T47D (cell line): ENCODE results near the gene CFL1.

Experiments
- DNase-seq, 2 experiments: peaks; one replicate each; pipeline versions ENCODE4 v3.0.0 to v3.0.0-alpha.2; 2011 to 2012; ENCODE audit warnings: low read depth in 1 of 2, low spot score in 1 of 2
- JUND ChIP-seq: IDR thresholded peaks from 2 replicates; pipeline ENCODE4 v1.6.1; 2012; ENCODE audit warnings: low read depth
- in situ Hi-C: cut with HindIII; loops from 2 replicates; pipeline ENCODE4 v1.10.0; 2016; ENCODE audit warnings: low sequenced_read_pairs, low pct_unique_long_range_greater_than_20kb

The CFL1 gene

GRCh38 chr11:65862941-65863888, 5.2 kb upstream of the CFL1 start:
- TF ChIP-seq JUND: no peak
- in situ Hi-C loops: no loop called here
- no peak for DNase-seq

- no peak for DNase-seq
Observed at GRCh38 chr11:65862191-65862735, 4.3 kb upstream of the CFL1 start.

GRCh38 chr11:65861533-65862183, 3.7 kb upstream of the CFL1 start:
- no peak for DNase-seq
- in situ Hi-C loops: no loop called here
- no peak for TF ChIP-seq JUND

More at GRCh38 chr11:65862191-65862735, 4.3 kb upstream of the CFL1 start:
- TF ChIP-seq JUND: no peak
- in situ Hi-C loops: no loop called here

- TF ChIP-seq JUND: no peak
- in situ Hi-C loops: no loop called here
- DNase-seq: peak; percentile 53 to 62
Observed at GRCh38 chr11:65861165-65861505, 3.2 kb upstream of the CFL1 start.

- no peak for TF ChIP-seq JUND
- DNase-seq: peak; percentile 98 to 99
- in situ Hi-C loops: no loop called here
Observed at GRCh38 chr11:65860278-65861164, 2.5 kb upstream of the CFL1 start, which contains the start of gene MUS81. MUS81 (plus strand) TSS chr11:65860433; CDS start chr11:65860754, 321 bp downstream.

GRCh38 chr11:65859812-65860277, 1.9 kb upstream of the CFL1 start:
- in situ Hi-C loops: no loop called here
- TF ChIP-seq JUND: no peak
- DNase-seq: no peak

- peak; percentile 98 to 99 for DNase-seq
- in situ Hi-C loops: no loop called here
- no peak for TF ChIP-seq JUND
Observed at GRCh38 chr11:65859095-65859811, 1.3 kb upstream of the CFL1 start.

GRCh38 chr11:65858681-65859087, 704 bp upstream of the CFL1 start:
- TF ChIP-seq JUND: no peak
- in situ Hi-C loops: no loop called here
- no peak for DNase-seq

- no peak for TF ChIP-seq JUND
- DNase-seq: peak in 1 of 2 experiments; percentile 62
- in situ Hi-C loops: no loop called here
Observed at GRCh38 chr11:65857500-65857852, 504 bp downstream of the CFL1 start.

- peak; percentile 84 to 87 for DNase-seq
- peak; percentile 50 for TF ChIP-seq JUND
- in situ Hi-C loops: no loop called here
Observed at GRCh38 chr11:65856689-65857499, 1.1 kb downstream of the CFL1 start.

- in situ Hi-C loops: no loop called here
- TF ChIP-seq JUND: no peak
- DNase-seq: no peak
Observed at GRCh38 chr11:65855927-65856363, 2.0 kb downstream of the CFL1 start.
